ENCODE data around the gene PHACTR3.

DNA sequence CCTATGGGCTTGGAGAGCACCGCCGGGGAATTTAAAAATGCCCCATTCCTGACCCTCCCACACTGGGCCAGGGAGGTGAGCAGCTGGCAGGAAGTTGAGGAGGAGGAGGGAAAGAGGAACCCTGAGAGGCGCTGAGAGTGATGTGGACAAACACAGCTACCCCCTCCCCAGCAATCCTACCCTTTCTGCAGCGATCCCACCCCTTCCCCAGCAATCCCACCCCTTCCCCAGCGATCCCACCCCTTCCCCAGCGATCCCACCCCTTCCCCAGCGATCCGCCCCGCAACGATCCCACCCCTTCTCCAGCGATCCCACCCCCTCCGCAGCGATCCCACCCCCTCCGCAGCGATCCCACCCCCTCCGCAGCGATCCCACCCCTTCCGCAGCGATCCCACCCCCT, 217.4 kb downstream of the PHACTR3 start:
- TF ChIP-seq, protein P1, sequence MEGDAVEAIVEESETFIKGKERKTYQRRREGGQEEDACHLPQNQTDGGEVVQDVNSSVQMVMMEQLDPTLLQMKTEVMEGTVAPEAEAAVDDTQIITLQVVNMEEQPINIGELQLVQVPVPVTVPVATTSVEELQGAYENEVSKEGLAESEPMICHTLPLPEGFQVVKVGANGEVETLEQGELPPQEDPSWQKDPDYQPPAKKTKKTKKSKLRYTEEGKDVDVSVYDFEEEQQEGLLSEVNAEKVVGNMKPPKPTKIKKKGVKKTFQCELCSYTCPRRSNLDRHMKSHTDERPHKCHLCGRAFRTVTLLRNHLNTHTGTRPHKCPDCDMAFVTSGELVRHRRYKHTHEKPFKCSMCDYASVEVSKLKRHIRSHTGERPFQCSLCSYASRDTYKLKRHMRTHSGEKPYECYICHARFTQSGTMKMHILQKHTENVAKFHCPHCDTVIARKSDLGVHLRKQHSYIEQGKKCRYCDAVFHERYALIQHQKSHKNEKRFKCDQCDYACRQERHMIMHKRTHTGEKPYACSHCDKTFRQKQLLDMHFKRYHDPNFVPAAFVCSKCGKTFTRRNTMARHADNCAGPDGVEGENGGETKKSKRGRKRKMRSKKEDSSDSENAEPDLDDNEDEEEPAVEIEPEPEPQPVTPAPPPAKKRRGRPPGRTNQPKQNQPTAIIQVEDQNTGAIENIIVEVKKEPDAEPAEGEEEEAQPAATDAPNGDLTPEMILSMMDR (IDR thresholded peaks at IDR 0.05) = no peak
- TF ChIP-seq EZH2 (IDR thresholded peaks at IDR 0.05) = no peak

Data from neural progenitor cell (in vitro differentiated cells).